HG03439 (cell line): Measurements from ENCODE around the gene ZNF821.
A peak's percentile ranks its signal among the peaks of the same experiment; 100 is the strongest.
"Not testable (repeated sequence)": the region's sequence is repeated elsewhere in the genome, so short reads cannot be mapped to it uniquely, and the experiment has no call there.

ENCODE experiments used
- ATAC-seq: cut with Tn5 transposase; IDR thresholded peaks from one replicate; pipeline ENCODE4 v1.9.1; 2021; ENCODE audit warnings: mild to moderate bottlenecking, moderate library complexity; ENCODE audit not compliant: unreplicated experiment

ZNF821 gene

GRCh38 chr16:71826533-71827017, 57.4 kb downstream of the ZNF821 start:
- ATAC-seq = no peak

GRCh38 chr16:71817155-71817500, 66.9 kb downstream of the ZNF821 start:
- ATAC-seq = peak; percentile 16

DNA sequence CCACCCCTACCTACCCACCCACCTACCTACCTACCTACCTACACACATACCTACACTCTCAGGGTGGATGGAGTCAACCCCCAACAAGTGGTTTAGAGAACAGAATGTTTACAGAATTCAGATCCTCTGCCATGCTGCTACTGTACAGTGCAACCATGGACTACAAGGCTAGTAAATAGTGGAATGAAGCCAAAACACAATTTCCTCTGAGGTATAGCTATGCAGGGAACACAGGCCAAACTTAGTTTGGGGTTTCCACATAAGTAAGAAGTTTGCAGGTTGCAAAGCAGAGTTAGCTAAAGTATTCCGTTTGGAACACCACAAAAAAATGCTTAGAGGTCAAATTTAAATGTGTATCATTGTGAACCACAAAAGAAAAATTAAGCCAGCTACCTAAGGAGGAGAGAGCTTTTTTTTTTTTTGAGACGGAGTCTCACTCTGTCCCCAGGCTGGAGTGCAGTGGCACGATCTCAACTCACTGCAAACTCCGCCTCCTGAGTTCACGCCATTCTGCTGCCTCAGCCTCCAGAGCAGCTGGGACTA, 72.7 kb downstream of the ZNF821 start:
- no peak for ATAC-seq

DNA sequence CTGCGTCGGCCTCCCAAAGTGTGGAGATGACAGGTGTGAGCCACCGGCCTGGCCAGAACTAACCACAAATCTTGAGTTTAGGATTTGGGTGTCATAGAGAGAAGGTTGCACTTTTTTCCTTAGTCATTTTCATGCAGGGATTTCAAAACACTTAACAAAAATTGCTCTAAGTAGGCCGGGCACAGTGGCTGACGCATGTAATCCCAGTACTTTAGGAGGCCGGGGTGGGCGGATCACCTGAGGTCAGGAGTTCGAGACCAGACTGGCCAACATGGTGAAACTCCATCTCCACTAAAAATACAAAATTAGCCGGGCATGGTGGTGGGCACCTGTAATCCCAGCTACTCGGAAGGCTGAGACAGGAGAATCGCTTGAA, 73.8 kb downstream of the ZNF821 start:
- not testable (repeated sequence) for ATAC-seq
